AG09309 (cell line): ENCODE measurements around the gene FEZF1.

Experiments used
- DNase-seq: peaks from one replicate; pipeline ENCODE4 v3.0.0-alpha.2; 2010; ENCODE audit warnings: low read depth
- H3K4me3 ChIP-seq: 2 replicates; pipeline ENCODE4 v1.5.1; 2011; ENCODE audit warnings: mild to moderate bottlenecking, low read depth, low read length, moderate library complexity; ENCODE audit not compliant: control insufficient read depth
- CTCF ChIP-seq: IDR thresholded peaks from 2 replicates; pipeline ENCODE4 v1.5.1; 2011; ENCODE audit warnings: mild to moderate bottlenecking, low read depth, low read length, inconsistent platforms; ENCODE audit not compliant: insufficient read depth, control insufficient read depth; ENCODE audit errors: missing control alignments

FEZF1 gene

DNA sequence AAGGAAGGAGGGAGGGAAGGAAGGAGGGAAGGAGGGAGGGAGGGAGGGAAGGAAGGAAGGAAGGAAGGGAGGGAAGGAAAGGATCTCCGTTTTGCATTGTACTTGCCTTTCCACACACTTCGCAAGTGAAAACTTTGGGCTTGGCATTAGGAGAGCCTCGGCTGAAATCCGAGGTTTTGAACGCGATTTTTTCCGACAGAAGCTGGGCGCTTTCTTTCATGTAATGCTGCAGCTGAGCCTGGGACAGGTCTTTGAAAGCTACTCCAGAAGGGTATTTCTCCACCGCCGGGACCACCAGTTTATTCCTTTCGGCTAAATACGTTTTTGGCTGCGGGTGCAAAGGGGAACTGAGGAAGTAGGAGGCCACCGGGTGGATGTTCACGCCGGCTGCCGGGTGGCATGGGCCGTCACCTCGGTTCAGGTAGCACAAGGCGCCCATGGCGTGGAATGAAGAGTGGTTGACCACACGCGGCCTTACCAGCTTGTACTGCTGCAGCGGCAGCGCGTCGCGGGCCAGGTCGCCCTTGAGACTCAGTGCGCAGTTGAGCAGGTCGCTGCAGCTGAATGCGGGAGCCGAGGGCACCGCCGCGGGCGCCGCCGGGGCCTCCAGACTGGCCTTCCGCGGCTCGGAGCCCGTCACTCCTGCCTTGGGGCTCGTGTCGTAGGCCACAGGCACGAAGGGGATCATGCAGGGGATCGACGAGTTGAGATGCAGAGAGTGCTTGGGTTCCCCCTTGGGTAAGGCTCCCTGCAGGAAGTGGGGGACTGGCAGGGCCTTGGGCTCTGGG lies 825 bp downstream of the FEZF1 start:
- H3K4me3 ChIP-seq, result no peak overlapping the region
- TF ChIP-seq CTCF, result no peak
- DNase-seq, result no peak

GRCh38 chr7:122302761-122303530 lies 1.6 kb downstream of the FEZF1 start:
- TF ChIP-seq CTCF, result no peak
- no peak for DNase-seq
- no peak overlapping the region for H3K4me3 ChIP-seq

GRCh38 chr7:122301858-122302760 lies 2.4 kb downstream of the FEZF1 start:
- no peak overlapping the region for H3K4me3 ChIP-seq
- no peak for DNase-seq
- no peak for TF ChIP-seq CTCF

GRCh38 chr7:122300956-122301833 lies 3.4 kb downstream of the FEZF1 start:
- no peak overlapping the region for H3K4me3 ChIP-seq
- DNase-seq, result no peak
- TF ChIP-seq CTCF, result no peak

DNA sequence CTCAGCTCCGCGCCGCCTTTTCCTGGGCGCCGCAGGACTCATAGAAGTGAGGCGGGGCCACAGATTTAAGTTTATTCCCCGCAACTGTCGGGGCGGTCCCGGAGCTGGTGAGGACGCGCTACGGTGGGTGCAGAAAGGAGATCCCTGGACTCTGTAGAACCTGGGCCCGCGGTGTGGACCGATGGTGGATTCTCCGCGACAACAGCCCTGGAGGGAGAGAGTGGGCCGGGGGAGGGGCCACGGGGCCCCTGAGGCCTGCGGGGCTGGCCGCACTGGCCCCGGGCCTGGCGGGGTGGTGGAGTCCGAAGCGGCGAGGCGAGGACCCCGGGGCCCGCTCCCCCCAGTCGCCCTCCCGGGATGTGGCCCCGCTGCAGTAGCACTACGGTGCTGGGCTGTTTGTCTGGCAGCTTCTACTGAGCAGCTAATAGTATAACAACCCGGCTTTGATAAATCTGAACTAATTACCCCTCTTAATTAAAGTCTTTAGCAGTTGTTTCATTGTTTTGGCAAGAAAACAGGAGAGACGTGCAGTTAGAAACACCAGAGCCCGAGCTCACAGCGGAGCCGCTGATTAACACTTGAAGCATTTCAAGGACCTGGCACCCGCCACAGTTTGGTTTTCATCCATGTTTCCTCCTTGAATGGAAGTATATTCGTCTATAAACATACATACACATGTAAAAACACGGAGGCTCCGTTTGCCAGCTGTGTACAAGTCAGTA lies 4.2 kb downstream of the FEZF1 start:
- TF ChIP-seq CTCF, result no peak
- no peak for DNase-seq
- no peak overlapping the region for H3K4me3 ChIP-seq
